ENCODE data around the gene LPP.

The LPP gene

DNA sequence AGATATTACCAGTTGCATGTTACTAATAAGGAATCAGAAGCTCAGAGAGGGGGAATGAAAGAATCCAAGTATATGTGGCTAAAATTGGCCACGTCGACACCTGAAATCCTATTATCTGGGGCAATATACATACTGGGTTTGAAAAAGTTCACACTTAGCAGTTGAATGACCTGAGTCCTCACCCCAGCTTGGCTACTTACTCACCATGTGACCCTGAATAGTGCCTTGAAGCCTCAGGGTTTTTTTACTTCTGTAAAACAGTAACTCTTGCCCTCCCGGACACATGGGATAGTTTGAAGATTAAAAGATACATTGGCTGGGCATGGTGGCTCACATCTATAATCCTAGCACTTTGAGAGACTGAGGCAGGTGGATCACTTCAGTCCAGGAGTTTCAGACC, 675.6 kb downstream of the LPP start:
- DNase-seq = no peak

DNA sequence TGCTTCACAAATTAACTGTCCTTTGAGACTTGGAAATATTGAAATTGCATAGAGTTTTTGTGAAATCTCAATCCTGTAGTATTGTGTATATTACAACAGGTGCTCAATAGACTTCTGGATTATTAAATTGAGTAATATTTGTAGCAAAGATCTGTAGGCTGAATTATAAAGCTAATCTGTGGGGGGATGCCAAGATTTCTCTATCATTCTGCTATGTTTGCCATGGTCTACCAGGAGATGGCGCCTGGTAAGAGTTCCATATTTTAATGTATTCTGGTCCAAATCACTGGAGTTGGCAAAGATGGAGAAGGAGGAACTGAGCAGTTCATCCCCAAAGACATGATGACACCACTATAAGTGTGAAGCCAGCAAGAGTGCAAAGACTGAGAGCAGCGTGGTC, 676.9 kb downstream of the LPP start:
- peak; percentile 27 for DNase-seq

DNA sequence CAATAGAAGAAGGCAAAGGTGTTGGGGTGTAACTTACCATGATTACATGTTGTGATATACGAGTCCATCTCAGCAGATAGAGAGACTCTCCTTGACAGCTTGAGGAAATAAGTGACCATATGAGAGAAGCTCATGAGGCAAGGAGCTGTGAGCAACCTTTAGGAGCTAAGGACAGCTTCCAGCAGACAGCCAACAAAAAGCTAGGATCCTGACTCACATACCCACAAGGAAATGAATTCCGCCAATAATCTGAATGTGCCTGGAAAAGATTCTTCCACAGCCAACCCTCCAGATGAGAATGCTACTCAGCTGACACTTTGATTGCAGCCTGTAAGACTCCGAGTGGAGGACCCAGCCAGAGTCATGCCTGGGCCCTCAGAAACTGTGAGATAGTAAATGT, 678.2 kb downstream of the LPP start:
- DNase-seq = no peak

DNA sequence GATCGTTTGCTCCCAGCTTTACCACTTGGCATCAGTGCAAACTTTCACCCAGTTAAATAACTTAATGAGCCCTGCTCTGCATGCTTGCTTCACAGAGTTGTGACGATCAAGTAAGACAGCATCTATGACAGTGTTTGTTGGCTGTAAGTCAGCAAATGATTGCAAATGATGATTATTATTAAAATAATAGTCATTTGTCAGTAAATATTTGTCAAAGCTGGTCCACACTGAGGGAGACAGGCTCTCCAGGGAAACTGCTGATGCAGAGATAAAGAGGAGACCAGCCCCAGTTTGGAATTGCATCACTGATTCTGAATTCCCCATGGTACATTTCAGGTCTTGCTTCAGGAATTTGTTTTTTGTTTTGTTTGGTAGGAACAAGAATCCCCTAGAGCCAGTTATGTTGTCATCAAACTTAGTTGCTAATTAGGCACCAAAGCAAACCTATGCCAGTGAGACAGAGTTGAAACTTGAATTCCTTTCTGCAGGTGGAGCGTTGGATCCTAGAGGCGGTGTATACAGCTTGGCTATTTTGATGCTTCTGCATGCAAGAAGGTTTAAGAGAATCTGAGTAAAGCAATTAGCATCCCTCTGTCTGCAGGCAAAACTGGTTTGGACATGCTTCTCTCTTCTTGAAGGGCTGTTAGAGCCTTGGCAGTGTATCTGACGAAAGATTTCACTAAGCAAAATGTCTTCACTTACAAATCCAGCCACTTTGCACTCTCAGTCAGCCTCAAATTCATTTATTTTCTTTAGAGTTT, 679.2 kb downstream of the LPP start:
- no peak for DNase-seq

DNA sequence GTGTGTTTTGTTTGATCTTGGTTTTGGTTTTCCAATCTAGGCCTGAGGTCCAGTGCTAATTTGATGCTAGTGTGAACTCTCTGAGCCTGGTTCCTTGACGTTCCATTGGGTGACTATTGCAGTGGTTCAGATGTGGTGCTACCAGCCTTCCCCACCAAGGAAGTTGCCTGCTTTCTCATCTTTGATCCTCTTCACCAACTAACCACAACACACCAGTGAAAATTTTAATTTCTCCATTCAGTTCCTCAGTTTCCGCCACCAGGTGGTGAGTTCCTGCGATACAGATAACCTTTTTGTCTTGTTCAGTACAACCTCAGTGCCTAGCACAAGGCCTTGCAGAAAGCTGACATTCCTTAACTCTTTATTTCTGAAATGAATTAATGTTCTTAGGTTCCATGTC, 680.4 kb downstream of the LPP start:
- DNase-seq = peak; percentile 3

DNA sequence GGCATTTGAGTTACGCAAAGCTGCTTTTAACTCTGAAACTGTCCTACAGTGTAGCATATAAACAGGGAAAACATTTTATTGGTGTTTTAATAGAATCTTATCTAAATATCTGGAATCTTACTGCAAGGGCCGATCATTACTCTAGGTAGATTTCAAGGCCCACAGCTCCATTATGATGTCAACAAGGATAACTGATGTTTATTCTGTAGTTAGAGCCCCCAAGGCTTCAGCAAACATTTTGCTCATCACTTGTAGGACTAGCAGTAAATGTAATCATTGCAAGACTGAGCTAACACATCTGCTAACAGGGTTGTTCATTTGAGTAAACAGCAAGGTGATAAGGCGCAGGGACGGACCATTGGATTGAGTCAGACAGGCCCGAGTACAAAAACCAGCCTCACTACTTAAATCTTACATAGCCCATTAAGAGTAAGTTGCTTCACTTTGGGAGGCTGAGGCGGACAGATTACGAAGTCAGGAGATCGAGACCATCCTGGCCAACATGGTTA, 685.3 kb downstream of the LPP start:
- no peak for DNase-seq

DNA sequence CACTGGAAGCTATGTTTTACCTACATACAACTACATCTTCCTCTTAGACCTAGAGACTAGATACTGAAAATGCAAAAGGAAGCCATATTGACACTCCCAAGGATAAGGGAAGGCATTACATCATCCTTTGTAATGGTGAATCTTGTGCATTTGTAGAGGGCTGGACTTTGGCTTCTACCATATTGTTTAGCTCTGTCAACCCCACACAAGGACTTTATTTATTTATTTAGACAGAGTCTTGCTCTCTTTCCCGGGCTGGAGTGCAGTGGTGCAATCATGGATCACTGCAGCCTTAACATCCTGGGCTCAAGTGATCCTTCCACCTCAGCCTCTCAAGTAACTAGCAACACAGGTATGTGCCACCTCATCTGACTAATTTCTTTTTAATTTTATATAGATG, 686.3 kb downstream of the LPP start:
- no peak for DNase-seq

DNA sequence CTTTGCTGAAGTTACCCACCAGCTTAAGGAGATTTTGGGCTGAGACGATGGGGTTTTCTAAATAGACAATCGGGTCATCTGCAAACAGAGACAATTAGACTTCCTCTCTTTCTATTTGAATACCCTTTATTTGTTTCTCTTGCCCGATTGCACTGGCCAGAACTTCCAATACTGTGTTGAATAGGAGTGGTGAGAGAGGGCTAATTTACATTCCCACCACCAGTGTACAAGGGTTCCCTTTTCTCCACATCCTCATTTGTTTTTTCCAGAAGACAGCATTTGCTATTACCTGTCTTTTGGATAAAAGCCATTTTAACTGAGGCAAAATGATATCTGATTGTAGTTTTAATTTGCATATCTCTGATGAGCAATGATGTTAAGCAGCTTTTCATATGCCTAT, 687.9 kb downstream of the LPP start:
- DNase-seq = no peak

DNA sequence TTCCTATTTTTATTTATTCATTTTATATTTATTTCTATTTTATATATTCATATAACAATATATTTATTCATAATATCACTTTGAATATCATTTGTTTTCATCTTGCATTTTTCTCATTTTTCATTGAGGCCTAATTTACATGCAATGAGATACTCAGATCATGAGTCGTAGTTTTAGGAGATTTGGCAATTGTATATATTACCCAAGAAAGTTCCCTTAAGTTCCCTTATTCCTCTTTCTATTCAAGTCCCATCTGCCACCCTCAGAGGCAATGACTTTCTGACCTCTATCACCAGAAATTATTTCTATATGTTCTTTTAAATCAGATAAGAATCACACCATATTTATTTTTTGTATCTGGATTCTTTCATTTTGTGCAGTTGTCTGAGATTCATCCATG, 688.7 kb downstream of the LPP start:
- DNase-seq = peak; percentile 50

DNA sequence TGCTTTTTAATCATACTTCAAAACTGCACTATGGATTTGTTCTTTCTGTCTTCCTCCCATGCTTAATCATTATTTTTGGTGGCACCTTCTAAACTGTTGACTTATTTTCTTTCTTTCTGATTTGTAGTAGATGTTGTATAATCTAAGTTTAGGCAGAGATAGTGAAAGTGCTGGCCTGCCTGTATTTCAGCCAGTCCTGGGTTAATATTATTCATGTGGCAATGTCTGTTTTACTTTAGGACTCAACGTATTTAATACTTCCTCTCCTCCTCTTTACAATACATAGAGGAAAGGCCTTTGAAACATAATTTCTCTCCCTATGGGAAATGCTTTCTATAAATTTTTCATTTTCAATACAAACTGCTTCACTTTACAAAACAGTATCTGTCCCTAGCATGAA, 690.1 kb downstream of the LPP start:
- no peak for DNase-seq

DNA sequence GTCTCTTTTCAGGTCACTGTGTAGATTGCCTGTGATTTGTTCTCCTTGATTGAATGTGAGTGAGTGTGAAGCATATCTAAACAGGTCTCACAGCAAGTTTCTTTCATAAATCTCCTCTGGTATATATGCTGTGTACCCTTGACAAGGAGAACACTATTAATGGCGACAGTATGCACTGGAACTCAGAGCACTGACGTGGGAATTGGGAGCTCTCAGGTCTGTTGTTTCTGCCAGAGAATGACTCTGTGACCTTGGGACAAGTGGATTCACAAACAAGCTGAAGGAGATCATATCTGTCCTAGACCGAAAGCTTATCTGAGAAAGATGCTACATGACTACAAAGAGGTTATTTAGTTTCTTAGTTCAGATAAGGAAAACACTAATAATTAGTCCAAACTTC, 691.6 kb downstream of the LPP start:
- no peak for DNase-seq

DNA sequence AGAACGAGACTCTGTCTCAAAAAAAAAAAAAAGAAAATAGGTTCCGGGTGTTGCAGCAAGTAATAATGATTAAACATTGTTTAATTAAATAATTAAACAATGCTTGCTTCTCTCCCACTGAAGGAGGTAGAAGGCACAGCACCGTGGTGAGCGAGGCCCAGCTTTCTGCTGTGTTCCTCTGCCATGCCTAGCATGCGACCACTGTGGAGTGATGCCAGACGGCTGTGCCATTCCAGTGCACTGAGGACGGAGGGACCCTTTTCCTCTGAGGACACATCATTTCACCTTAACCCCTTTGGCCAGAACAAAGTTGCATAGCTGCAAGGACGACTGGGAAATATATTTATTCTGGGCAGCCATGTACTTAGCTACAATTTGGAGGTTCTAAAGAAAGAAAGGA, 695.0 kb downstream of the LPP start:
- no peak for DNase-seq

DNA sequence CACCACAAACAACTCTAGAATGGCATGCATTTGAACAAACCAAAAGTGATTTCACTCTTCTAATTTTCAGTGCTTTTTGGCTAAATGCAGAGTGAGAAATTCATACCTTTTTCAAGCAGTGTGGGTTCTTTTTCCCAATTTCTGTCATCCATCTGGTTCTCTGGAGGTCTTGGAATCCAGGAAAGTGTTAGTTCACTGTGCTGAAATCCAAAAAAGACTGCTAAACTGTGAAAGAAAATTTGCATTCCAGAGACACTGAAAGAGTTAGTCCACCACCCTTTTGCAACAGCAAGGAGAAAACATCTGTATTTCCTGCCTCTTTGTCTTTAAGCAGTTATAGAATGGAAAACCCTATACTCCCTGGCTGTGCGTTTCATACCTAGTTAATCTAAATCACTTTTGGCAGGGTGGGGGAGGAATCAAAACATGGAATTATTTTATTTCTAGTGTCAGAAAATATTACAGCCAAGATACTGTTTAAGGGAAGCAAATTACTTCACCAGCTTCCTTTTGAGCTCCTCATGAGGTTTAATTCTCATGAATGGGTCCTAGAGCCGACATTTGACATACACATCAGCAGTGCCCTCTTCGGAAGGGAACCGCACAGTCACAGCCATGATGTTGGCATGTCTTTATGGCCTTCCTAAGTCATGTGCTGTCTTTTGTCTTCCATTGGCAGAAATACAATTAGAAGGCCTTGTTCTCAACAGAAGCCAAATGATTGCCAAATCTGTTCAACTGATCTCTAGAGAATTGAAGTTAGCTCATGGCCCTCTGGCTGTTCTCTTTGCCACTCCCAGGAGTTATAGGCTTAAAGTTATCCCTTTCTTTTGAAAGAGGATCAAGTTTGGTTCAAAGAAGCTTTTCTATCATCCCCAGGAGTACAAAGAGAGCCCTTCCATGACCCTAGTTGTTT, 700.2 kb downstream of the LPP start:
- DNase-seq = no peak

DNA sequence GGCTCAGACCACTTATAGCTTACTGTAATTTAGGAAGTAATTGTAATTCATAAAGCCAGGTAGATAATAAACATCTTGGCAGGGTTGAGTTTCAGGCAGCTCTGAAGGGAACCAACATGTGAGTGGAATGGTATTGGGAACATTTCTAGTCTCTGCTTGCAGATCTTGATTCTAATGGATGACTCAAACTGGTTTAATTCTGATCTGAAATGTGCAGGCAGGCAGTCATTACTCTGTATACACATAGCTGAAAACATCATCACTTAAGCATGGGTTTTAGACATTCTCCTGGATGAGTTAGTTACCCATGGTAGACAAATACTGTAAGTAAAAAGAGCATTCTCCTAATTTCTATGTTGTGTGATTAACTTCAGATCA, 700.8 kb downstream of the LPP start:
- no peak for DNase-seq

DNA sequence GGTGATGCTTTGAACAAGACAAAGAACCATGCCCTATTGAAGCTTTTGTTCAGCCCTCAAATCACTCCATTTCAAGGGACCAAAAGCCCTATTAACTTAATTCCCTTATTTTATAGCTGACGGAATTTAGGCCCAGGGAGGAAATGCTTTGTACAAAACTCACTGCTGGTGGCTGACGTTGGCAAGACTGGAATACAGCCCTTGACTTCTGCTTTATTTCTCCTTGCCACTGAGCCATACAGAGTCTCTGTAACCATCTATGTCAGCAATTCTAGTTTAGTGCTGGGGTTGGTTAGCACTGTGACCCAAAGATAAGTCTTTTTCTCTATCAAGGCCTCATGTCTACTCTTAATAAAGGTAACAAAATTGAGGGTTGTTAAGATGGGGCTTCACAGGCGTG, 701.7 kb downstream of the LPP start:
- DNase-seq = no peak

DNA sequence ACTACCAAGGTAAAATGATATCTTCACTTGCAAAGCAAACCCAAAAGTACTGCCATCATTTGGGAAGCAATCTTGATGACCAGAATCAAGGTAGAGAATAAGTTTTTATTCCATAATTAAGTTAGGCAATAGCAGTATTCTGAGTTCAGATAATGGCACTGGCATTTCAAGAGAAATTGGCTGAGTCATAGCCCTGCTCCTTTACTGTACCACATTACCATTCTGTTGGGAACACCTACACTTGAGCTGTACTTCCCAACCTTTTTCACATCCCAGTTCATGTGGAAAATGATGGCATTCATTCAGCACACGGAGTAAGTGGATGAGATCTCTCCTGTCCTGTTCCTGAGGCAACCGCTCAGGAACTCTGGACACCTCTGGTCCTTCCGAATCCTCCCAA, 706.2 kb downstream of the LPP start:
- DNase-seq = no peak

DNA sequence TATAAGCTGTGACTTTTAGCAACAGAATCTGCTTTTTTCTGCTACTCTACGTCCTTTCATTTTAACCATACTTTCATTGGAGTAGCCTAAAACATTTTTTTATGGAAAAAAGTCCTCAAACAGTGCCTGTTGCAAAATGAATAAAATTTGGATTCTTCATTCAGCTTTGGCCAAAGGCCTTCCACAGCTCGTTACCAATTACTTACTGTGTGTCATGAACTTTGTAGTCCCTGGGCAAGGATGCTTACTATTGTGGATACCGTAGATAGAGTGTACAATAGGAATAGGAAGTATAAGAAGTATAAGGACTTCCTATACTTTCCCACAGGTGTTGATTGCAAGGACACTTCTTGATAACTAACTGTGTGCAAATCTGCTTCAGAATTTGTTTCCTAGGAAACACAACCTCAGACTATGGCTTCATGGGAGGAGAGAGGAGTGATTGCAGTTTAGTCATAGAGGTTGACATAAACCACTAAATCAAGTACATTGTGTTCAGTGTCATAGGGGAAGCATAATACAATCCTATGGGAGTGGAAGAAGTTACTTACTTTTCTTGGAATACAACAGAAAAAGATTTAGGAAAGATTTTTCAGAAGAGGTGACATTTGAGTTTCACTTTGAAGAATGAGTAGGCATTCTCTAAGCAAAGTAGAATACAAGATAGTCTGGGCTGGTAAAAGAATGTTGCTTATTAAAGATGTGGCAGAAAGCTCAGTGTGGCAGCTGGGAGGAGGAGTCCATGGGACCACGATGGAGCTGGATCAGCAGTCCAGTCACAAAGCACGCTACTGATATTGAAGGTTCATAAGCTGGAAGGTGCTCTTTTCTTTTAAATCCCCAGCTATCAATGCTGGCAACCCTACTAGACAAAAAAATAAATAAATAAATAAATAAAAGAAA, 708.1 kb downstream of the LPP start:
- DNase-seq = no peak

DNA sequence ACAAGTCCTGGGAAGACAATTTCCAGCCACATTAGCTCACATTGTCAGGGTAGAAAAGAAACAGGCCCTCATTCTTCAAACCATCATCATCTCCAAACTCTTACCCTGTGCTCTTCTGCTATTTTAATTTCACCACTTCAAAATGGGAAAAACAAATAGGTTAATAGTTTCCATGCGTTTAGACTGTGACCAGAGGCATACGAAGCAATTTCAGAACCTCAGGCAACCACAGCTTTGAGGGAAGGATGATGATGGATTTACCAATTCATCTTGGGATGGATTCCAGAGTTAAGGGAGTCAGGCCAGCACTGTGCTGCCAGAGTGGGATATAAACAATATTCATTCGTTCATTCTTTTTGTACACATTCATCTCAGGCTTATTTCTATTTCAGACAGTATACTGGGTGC, 710.0 kb downstream of the LPP start:
- DNase-seq = no peak

DNA sequence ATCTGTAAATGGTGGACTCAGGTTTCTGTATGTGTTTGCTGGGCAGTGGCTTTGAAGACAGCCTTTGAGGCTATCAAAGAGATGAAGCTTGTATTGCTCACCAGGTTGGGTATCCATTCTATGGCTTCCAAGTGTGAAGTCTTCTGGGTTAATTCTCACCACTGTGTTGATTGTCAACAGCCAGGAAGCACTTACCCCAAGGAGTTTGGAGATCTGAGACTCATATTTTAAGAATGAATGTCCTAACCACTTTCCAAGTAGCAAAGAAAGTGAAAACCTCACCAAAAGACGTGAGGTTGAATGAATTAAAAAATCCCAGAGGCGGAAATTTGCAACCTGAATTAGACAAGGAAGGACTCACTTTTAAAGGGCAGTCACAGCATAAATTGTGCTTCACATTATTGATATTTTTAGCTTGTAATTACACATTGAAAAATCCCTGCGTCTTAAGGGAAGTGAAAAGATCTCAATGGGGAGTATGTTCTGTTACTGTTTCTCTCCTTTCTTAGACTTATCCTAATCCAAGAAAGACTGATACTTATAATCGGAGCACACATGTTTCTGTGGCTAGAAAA, 713.8 kb downstream of the LPP start:
- DNase-seq = no peak

DNA sequence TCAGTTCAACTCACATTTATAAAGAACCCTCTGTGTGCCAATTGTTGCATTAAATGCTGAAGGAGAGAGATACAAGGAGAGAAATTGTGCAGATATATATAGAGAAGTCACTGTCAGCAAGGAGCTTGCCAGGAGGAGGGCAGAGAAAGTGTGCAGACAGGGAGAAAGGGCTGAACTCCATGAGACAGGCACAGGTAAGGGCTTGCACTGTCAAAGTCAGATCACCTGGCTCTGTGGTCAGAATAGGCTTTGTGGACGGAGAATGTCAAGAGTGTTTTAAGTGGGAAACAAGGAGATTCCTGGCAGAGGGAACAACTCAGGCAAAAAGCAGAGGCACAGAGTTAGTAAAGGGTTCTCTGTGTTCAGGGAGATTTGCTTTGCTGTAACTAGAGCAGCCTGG, 714.8 kb downstream of the LPP start:
- no peak for DNase-seq

DNA sequence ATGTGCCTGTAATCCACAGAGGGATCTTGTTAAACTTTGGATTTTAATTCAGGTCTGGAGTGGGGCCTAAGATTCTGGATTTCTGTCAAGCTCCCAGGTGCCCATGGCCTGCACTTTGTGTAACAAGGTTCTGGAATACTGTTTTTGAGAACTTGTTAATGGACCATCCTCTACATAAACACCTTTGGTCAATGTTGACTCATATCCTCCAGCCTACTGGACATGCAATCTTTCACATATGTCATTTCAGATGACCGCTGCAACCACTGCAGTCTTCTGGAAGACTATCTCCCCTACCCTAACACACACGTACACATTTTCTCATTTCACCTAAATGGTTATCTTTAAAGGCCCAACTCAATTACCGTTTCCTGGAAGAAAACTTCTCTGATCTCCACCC, 715.7 kb downstream of the LPP start:
- DNase-seq = no peak

DNA sequence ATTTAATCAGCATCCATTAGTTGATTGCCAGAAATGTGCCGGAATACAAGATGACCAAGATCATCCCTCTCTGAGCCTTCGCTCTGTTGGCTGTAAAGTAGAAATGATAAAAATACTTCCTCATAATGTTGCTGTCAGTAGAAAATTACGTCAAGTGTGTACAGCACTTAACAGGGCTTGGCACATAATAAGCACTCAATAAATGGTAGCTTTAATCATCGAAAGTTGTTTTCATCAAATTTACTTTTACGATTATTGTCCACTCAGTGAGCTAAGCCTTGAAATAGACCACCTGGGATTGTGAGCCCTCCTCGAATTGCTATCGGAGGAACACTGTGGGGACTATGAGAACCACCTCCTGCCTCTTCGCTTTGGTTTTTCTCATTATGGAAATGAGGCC, 716.5 kb downstream of the LPP start:
- no peak for DNase-seq

DNA sequence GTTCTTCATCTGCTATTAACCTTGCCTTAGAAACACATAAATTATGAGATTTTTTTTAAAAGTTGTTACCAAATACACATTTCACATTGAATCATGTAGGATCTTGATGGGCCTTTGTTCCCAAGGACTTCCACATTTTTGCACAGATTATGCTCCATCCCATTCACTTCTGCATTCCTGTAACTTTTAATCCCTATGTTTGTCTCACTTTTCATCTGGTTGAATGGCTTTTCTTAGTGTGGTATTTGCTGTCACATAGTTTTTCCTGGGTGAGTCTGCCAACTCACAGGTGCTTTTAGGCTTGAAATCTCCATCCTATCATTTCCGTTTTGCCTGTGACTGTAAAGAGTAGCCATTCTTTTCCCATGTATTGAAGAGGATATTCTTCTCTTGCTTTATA, 720.6 kb downstream of the LPP start:
- no peak for DNase-seq
